Stimulated activated CD8-positive, alpha-beta memory T cell treated with anti-CD3 and anti-CD28 coated beads, Interleukin-15, amount 100 ng/mL, for 1 hour (primary cell): ENCODE measurements around the gene UBE2H.
"Not testable (repeated sequence)": the region's sequence is repeated elsewhere in the genome, so short reads cannot be mapped to it uniquely, and the experiment has no call there.

Experiments used
- DNase-seq: peaks from one replicate; pipeline ENCODE4 v3.0.0-alpha.2; 2020; ENCODE audit warnings: low read depth

Gene UBE2H

DNA sequence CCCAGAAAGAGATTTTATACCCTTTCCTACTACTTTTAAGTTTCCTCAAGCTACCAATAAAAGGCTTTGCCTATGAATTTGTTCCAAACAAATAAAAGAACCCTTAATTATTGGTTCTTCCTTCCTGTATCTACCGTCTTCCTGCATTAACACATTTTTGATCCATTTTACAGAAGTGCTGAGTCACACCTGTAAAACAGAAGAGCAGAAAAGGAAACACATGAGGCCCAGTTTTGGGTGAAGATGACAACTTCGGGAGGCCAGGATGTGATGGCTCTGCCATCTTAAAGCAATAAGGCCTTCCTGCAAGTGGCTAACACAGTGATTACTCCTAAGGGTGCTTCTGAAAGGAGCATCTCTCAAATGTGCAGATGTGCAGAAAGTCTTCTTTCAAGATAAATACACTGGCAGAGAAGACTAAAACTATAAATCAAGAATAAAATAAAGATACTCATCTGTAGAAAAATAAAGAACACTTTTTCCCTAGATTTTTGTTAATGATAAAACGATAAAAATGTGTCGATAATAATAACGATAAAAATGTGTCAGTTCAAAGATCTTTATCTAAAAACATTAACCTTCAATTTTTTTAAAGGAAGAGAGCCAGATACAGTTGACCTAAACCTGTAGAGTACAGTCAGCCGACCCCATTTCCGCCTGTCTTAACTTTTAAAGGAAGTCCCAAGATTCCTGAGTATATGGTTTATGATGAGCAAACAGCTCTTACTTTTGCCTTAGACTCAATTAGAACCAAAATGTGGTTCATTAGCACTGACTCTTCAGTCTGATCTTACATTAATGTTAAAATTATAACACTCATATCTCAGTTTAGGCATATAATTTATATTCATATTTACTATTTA, 108.6 kb downstream of the UBE2H start:
- DNase-seq, result no peak

DNA sequence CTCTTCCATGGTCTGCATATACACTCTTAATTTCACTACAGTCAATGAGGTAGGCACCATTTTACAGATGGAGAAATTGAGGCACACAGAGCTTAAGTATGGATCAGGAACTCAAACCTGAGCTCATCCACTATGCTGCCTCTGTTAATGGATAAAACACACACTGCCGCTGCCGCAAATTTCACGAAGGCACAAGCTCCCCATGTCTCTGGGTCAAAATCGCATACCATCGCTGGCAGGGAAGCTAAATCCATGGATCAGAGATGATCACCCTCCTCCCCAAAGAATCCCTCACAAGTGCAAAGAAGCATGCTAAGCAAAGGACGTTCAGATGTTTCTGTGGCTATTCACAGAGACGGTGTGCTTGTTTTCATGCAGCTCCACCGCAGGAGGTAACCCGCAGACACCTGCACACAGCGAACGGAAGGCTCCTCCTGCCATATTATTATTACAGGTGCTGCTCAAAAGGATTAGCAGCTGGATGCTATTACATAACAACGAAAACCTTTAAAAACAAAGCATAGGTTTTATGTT, 109.3 kb downstream of the UBE2H start:
- no peak for DNase-seq

DNA sequence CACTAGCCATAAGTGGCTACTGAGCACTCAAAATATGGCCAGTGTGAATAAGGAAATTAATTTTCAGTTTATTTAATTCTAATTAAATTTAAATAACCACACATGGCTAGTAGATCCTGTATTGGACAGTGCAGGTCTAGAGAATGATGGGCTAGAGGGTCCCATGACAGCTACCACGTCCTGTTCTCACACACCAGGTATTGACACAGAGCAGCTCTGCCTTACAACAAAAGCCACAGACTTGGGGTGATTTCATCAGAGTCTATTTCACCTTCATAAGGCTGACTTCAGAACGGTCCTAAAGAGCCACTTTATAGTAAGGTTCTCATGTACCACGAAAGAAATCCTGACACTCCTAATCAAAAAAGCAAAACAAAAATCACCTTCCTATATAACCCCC, 111.3 kb downstream of the UBE2H start:
- no peak for DNase-seq

DNA sequence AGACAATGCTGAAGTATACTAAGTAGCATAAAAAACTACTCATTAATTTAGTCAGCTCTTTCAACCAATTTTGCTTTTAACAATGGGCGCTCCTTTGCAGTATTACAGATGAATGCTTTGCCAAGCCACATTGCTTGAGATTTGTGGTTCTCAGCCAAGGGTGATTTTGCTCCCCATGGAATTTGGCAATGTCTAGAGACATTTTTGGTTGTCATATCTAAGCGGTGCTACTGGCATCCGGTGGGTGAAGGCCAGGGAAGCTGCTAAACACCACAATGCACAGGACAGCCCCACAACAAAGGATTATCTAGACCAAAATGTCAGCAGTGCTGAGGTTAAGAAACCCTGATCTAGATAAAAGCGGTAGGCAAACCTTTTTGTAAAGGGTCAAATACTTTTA, 112.0 kb downstream of the UBE2H start:
- no peak for DNase-seq

DNA sequence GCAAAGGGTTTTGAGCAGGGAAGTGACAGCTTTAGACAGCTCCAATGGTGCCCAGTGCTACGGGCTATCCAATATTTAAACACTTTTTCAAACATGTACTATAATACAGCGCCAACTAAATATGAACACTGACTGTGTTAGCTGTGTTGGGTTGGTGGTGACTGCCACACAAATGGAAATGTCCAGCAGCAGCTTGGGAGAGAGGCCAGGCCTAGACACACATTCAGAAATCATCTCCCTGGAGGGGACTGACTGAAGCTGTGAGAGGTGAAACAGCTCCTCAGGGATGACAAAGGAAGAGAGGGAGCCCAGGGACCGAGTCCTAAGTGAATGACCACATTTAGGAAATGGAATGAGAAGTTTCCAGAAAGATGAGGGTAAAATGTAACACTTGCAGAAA, 115.8 kb downstream of the UBE2H start:
- DNase-seq, result no peak

DNA sequence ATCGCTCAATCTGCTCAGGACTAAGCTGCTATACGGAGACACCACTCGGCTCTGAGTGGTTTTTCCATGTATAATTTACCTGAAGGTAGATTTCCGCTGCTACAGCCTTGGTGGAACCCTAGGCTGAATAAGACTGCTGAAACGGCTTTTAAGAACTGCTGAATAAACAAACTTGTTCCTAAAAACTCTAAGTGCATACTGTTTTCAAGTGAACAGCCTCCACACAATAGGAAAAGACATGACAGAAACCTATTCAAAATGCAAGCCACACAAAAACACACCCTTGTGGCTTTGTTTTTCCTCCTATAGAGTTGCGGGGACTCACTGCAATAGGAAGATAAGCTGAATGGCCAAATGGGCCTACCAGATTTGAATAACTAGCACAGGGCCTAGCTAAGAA, 117.2 kb downstream of the UBE2H start:
- DNase-seq, result no peak

DNA sequence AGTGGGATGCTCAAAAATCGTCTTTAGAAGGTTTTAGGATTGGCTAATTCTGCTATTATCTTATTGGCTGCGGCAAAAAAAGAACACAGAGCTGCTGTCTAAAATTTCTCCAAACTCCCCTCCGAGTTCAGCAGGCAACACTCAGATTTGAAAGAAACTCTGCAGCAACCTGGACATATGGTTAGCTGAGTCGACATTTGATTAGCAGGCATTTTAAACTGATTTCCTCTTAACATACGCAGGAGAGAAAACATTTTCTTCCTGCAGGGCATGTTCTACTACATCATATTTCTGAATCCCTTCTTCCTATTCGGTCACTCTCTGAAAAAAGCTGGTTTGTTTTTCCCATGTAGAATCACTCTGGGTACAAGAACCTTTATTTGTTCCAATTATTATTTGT, 119.4 kb downstream of the UBE2H start:
- not testable (repeated sequence) for DNase-seq

DNA sequence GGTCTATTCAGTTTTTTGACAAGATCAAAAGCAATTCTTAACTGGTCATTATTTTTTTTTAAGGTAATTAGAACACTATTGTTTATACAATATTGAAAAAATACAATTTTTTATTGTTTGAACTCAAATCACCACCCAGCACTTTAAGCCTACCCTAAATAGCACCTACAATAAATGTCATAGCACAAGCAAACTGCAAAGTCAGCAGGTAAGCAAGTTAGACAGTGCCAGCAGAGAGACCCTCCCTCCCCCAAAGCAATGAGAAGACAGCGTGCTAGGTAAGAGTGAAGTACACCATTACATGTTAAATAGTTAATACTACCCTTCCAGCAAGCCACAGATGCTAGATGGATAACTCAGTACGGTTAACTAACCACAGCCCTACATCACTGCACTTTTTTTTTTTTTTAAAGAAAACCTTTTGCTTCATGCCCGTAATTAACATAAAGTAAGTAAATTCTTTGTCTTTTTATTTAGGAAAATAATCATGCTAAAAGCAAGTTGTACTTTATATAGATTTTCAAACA, 120.0 kb downstream of the UBE2H start:
- DNase-seq, result no peak

DNA sequence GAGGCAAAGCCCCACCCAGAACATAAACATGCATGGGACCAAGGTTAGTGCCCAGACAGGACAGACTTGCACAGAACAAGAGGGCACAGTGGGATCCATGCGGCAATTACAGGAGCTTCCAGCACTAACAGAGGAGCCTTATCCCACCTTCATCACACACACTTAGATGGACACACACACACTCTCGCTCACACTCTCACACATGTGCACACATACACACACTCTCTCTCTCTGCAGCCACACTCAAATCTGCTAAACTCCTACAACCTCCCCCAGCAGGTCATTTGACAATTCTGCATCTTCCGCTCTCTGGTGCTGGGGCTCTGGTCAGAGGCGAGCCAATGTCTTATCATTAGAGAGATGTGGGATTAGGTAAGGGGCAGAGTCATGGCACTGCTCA, 120.5 kb downstream of the UBE2H start:
- DNase-seq, result no peak

DNA sequence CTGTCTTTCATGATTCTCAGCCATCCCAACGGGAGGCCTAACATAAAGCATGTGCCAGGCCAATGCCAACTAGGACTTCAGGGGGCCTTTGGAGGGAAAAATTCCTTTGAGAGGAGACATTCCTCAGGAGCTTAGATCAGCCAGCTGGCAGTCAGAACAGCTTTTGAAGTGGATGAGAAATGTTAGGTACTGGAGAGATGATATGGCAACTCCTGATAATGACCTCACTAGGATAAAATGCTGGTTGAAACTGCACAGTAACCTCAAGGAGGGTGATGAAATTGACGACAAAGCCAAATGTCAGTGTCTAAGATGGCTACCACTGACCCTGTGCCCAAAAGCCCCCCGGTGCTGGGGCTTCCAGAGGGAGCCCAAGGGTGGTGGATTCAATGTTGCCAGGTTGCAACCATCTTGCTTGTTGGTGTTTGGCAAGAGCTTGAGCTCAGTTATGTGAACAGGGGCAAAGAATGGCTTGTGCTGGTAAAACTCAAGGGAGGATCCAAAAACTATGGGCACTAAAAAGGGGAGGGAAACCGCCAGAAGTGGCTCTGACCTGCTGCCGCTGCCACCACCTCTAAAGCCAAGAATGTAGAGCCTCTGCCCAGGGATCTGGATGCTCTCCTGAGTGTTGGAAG, 121.2 kb downstream of the UBE2H start:
- DNase-seq, result no peak

DNA sequence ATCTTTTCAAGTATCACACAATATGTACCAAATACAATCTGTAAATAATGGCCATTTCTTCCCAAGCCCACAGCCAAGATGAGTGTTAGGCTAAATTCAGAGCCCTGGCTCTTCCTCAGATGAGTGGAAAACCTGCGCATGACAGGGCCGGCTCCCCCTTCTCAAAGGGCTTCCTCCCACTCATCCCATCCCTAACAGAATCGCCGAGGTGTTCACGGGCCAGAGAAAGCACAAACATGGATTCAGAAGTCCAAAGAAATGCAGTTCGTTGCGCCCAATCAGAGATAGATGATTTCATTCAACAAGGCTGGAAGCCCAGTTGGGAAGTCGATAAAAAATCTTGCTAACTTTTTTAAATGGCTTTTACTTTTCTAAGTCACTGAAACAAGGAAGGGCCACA, 121.8 kb downstream of the UBE2H start:
- DNase-seq, result no peak

DNA sequence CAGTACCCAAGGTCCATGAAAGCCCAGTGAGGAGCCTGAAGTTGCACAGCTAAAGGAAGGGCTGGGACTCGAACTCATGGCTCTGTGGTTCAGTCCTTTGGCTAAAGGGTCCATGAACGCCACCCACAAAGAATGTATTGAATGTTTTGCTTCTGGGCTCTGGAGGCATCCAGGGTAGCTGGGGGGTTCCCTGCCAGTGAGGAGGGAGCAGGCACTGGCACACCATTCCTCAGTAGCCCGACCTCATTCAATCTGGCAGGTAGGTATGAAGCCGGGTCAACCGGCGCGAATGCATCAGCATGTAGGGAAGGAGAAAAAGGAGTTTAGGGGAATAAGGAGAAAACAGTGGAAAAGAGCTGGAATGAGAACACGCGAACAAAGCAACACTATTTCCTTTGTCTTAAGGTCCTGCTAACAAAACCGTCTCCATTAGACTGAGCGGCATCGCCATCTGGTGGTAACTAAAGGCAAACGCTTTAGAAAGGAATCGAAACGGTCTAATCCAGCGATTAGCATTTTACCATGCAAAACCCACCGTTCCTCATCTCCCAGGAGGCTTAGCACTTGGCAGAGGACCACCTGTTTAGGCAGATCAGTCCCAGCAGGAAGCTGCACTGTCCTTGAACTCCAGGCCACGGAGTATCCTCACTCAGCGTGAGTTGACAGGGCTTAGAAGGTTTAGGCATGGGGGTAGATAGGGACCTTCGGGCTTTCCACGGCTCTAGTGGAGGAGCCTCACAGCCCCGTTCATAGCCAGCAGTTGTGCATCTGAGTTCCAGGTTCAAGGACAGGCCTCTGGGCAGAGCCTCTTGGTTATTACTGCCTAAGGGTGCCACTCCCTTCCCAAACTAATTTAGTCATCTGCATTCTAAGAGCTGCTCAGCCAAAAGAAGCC, 122.8 kb downstream of the UBE2H start:
- DNase-seq, result no peak

DNA sequence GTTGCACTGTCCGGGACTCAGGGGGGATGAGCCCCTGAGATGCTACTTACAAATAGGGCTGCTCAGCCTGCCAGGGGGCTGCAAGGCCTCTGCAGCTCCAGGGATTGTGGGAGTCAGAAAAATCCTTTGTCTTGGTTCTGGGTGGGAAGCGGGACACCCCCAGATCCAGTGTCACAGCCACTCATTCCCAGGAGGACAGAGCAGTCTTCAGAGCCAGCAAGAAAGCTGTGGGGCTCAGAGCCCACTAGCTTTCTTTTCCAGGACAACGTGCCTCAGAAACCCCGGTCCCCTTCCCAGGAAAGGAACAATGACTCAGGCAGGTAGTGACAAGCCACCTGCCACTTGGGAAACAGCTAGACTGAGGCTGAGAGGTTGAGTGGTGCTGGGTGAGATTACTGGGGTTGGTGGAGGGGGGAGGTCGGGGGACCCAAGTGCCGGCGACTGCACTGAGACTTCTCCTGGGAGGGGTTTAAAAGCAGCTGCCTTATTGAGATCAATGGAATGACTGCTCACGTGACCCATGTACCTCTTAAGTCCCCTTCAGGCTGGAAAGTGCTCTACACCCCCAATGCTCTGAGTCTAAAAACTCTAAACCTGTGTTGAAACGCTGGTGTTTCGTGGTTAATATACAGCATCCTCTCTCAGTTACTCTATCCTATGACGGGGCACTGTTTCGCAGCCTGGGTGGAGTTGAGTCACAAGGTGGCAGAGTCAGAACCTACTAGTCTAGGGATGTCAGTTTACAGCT, 123.6 kb downstream of the UBE2H start:
- DNase-seq, result no peak

DNA sequence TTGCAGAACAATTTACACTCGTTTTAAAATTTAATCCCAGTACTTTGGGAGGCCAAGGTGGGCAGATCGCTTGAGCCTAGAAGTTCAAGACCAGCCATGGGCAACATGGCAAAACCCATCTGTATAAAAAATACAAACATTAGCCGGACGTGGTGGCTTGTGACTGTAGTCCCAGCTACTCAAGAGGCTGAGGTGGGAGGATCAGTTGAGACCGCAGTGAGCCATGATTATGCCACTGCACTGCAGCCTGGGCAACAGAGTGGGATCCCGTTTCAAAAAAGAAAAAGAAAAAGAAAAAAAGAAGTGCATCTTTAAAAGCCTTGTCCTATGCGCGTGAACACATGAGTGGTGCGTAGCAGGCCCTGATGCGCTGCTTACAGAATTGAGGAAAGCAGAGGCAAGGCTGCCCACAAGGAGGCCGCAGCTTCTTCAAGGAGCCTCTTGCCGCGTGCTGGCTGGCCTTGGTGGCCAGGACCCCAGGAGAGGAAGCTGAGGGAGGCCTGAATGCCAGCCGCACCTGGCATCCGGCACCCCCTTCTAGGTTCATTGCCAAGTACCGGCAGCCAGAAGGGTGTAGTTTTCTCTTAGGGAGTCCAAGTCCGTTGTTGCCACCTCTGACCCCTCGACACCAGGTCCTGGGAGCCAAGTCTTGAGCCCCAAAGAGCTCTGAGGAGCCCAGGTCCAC, 124.5 kb downstream of the UBE2H start:
- DNase-seq, result no peak

DNA sequence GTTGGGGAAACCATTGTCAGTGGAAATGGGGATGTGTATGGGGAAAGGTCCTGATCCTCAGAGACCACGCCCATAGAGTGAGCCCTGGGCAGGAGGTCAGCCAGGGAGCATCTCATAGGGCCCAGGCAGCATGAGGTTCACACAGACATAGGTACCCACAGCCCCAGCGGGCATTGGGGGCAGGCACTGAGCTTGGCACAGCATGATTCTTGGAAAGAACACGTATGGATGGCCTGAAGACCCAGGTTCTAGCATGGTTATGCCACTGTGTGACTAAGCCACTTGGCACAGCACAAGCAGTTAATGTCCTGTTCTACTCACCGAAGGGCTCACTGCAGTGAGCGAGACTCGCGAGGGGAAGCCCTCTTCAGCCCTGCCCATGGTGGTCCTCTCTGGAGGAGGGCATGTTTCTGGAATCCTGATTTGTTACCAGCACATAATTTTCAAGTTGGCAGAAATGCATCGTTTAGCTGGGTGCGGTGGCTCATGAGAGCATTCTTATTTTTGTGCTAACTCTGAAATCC, 125.2 kb downstream of the UBE2H start:
- no peak for DNase-seq

DNA sequence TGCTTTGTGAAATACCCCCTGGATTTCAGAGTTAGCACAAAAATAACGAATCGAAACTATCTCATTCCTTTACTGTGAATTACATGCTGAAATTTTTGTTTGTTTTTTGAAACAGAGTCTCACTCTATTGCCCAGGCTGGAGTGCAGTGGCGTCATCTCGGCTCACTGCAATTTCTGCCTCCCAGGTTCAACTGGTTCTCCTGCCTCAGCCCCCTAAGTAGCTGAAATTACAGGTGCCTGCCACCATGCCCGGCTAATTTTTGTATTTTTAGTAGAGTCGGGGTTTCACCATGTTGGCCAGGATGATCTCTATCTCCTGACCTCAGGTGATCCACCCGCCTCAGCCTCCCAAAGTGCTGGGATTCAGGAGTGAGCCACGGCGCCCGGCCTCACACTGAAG, 125.9 kb downstream of the UBE2H start:
- not testable (repeated sequence) for DNase-seq

DNA sequence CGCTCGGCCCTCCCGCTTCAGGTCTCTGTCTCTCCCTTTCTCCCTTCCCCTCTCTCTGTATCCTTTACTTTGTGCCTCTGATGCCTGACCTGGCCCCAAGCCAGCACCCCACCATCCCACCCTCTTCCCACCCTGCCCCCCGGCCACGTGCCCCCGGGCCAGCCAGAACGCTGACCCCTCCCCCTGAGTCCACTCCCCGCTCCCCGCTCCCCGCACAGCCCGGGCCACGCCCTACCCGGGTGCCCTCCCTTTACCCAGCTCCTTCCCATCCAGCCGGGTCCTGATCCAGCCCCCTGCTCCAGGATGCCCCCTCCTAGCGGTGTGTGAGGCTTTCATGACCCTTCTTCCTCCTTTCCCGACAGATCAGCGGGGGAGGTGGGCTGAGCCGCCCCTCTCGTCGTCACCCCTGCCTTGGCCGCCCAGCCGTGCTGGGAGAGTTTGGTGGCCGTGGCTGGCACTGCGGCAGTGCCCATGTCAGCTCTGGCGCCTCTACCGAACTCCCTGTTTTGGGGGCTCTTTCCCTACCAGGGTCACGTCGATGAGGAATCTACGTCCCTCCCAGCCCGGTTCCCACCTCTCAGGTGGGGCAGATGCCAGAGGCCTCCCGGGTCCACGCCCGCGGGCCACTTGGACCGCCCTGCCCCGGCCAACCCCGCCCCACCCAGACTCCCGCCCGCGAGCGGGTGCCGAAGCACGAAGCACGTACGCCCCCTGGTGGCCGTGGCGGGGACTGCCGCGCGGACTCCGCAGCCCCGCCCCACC, 127.4 kb downstream of the UBE2H start:
- DNase-seq, result peak; percentile 83

DNA sequence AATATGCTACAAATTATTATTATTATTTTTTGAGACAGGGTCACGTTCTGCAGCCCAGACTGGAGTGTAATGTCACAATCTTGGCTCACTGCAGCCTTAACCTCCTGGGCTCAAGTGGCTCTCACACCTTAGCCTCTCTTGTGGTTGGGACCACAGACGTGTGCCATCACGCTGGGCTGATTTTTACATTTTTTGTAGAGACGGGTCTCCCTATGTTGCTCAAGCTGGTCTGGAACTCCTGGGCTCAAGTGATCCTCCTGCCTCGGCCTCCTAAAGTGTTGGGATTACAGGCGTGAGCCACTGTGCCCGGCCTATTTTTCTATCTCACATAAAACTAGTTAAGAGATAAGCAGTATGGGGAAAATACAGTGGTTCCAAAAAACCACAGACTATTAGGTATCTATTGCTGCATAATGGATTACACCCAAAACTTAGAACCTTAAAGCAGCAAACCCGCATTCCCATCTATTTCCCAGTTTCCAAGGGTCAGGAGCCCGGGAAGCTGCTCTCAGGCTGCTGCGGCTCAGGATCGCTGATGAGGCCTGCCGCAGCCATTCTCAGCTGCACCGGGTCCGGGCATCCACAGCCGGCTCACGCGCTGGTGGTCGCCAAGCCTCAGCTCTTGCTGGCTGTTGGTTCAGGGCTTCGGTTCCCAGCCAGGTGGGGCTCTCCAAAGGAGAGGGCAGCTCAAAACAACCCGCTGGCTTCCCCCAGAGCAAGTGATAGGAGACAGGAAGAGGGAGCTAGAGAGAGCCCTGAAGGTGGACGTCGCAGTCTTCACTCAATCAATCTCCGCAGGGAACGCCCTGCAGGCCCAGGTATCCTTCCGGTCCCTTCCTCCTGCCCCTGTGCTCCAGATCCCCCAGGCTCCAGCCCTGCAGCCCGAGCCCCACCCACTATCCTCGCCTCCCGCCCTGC, 128.2 kb downstream of the UBE2H start:
- DNase-seq, result no peak

DNA sequence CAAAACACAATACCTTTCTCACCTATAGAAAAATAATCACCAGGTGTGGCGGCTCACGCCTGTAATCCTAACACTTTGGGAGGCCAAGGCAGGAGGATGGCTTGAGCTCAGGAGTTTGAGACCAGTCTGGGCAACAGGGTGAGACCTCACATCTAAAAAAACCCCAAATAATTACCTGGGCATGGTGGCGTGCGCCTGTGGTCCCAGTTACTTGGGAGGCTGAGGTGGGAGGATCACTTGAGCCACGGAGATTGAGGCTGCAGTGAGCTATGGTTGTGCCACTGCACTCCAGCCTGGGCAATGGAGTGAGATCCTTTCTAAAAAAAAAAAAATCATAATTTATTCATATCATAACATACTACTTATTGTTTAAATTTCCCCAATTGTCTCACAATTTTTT, 129.6 kb downstream of the UBE2H start:
- not testable (repeated sequence) for DNase-seq
